Central memory CD4-positive, alpha-beta T cell (primary cell): Measurements from ENCODE around the gene TMPRSS11F.

Experiments used
- DNase-seq: peaks from one replicate; pipeline ENCODE4 v3.0.0; 2022

Gene TMPRSS11F

DNA sequence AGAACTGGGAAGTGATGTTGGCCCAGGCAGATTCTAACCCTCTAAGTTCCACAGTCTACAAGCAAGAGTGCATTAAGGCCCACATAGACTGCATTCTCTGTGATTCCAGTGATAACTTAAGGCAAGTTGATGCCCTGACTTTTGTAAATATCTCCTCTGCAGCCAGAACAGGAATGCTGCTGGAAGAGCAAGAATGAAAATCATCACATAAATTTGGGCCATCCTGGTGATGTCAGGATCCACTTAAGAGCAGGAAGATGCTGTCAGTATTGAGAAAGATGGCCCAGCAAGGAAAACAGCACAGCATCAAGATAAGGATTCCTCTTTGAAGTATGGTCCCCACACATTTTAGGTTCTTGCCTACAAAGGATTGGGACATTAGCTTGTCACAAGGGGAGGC, 52.4 kb downstream of the TMPRSS11F start:
- no peak for DNase-seq

DNA sequence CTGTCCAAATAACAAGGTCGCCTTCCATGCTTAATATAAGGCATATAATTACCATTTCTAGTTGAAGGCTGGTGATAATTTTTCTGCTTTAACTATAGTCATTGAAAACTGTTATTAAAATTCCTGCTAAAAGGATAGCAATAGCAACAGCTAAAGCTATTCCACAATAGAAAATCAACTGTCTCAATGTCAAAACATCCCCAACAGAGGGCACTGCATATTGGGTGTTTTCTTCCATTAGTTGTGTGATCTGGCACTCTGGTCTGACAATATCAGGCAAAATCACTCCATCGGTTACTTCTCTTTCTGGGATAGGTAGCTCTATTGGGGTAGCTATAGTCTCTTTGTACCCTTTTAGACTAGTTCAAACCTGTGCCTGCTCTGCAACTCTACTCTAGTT, 53.5 kb downstream of the TMPRSS11F start:
- no peak for DNase-seq

DNA sequence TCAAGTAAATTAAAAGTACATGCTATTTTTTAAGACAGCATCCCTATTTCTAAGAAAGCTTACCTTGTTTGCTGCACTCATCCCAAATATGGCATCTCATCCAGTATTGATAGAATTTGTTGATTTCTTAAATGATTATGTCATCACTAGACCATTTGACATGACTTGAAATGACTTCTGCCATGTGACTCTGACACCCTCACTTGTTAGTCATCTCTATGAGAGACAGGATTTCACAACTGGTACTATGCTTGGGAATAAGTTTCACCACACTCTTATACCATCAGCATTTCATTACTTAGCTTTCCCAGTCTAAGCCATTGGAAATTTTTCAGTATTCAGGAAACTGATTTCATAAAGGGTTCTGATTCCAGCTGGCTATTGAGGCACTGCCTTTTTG, 55.3 kb downstream of the TMPRSS11F start:
- DNase-seq = no peak

GRCh38 chr4:68070302-68070701, 59.4 kb downstream of the TMPRSS11F start:
- no peak for DNase-seq

GRCh38 chr4:68062501-68062900, 67.2 kb downstream of the TMPRSS11F start:
- no peak for DNase-seq

DNA sequence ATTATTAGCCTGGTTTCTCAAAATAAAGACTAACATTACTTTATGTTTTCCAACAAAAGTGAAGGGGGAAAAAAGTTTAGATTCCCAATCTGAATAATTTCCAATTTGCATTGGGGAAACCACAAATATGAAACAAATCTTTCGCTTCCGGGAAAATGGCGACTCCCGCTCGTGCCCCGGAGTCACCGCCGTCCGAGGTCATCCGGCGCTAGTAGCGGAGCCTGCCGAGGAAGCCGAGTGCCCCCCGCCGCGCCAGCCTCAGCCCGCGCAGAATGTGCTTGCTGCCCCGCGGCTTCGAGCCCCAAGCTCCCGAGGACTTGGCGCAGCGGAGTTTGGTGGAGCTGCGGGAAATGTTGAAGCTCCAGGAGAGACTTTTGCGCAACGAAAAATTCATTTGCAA, 91.4 kb downstream of the TMPRSS11F start:
- no peak for DNase-seq

DNA sequence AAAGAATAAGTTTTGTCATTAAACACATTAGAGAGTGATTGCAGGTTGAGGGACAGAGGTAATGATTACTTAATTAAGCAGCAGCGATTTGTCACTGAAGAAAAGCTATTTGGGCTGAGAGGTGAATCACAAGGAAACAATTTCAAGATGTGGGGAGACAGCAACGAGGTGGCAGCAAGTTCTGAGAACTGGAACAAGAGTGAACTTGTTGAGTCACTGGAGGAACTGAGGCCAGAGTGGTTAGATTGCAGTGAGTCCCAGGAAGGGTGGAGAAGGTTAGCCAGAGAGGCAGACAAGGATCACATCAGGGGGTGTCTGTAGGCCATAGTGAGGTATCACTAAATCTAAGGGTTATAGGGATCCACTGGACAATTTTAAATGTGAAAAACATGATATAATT, 108.5 kb downstream of the TMPRSS11F start:
- DNase-seq = no peak

DNA sequence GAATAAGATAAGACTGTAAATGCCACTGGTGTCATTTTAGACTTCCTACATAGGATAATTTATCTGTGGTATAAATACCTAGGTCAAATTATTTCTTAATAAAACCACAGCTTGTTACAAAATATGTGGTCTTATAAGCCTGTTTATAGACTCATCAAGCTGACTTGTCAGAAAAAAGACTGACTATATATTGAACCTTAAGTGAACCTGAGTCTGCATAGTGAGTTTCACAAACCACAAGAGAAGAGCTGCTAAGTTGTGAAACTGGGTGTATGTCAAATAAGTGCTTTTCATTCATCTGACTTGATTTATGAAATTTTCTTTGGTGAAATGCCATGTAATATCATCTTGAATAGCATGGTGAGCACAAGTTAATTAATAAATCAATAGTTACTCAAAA, 118.0 kb downstream of the TMPRSS11F start:
- DNase-seq = no peak
